Urothelium cell line (cell line): ENCODE results near the gene ID1.
"Not testable (repeated sequence)": the region's sequence is repeated elsewhere in the genome, so short reads cannot be mapped to it uniquely, and the experiment has no call there.

Source experiments
- DNase-seq: peaks from one replicate; pipeline ENCODE4 v3.0.0; 2011; ENCODE audit warnings: low spot score, mixed read lengths
- FAIRE-seq: peaks from 2 replicates; lab custom pipeline; 2011; peaks lifted over from hg19 to GRCh38; lab: Jason Lieb, UNC

ID1 gene

DNA sequence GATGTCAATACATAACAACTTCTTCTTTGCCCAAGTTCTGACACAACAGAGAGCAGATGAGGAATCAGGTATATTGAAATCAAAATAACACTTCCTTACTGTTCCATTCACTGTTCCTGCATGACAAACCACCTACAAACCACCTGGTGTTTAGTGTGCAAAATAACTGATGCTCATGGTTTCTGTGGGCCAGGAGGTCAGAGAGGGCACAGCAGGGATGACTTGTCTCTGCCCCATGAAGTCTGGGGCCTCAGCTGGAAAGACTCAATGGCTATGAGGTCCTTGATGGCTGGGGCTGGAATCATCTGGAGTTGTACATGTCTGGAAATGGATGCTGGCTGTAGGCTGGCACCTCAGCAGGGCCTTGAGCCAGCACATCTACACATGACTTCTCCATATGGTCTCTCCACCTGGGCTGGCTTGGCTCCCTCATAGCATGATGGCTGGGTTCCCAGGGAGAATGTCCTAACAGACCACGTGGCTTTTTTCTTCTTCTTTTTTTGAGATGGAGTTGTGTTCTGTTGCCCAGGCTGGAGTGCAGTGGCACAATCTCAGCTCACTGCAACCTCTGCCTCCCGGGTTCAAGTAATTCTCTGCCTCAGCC, 25.2 kb downstream of the ID1 start:
- DNase-seq (no peak), FAIRE-seq (no peak)

DNA sequence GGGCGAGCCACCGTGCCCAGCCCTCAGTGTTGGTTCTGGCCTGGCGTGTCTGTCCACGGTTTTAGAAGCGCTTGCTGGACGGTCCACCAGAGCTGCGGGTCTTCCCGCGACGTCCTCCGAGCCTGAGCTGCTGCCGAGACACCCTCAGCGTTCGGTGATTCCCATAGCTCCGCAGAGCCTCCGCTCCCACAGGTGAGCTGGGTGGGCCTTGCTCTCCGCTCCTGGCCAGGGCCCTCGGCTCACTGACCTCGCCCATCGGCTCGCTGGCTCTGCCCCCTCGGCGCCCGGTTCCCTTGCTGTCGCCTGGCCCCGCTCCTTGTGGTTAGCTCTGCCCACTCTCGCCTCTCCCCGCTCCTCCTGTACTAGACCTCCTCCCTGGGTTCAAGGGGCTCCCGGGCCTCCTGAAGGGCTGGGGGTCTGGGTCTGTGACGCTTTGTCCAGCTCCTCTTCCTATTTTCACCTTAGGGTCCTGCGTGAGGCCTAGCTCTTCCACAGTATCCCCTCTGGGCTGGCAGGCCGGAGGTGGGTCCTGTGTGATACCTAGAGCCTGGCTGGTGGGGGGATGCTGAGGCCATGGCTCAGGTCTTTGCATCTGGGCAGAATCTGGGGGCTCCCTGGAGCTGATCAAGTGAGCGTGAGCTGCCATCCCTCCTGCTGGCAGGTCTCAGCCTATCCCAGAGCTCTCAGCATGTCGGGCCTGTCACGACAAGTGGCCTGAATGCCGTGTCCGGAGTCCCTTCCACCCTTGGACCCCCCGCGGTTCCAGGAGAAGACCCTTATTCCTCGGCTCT, 27.7 kb downstream of the ID1 start:
- FAIRE-seq: no peak
- no peak for DNase-seq

DNA sequence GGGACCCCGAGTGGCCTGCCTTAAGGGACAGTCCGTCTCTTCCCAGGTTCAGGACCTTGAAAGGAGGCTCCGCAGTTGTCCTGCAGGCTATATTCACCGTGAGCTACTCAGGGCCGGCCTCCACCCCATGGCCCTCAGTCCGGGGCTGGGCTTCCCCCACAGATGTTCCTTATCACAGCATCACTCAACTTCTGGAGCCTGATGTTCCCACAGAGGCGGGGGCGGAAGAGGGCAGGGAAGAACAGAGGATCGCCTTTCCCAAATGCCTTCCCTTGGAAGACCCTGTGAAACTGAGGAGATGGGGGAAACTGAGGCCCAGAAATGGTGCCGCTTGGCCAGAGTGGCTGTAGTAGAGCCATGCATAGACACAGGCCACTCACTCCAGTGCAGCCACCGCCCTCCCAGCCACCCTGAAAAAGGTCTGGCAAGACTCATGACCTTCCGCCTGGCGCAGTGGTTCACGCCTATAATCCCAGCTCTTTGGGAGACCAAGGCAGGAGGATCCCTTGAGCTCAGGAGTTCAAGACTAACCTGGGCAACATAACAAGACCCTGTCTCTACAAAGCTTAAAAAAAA, 28.3 kb downstream of the ID1 start:
- DNase-seq (no peak), FAIRE-seq (no peak)

DNA sequence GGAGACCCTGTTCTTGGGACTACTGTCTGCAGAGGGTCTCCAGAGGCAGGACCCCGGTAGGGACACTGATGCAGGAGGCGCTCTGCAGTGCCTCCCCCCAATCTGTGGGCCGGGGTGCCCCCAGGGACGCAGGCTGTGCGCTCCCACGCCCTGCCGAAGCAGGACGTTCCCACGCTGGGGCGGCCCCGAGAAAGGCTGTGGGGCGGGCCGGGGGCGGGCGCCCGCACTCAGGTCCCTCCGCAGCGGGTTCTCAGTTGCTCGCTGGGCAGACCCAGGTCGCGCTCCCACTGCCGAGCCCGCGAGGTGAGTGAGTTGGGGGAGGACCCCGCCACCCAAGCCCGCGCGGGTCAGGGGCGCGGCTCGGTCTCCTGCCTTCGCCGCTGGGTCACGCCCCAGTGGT, 32.6 kb downstream of the ID1 start, which contains the start of gene COX4I2:
COX4I2 (plus strand) TSS at position 253 of the 400 bp plus-strand sequence. CDS start 1,106 bp downstream, outside the sequence.
- DNase-seq (no peak), FAIRE-seq (no peak)

DNA sequence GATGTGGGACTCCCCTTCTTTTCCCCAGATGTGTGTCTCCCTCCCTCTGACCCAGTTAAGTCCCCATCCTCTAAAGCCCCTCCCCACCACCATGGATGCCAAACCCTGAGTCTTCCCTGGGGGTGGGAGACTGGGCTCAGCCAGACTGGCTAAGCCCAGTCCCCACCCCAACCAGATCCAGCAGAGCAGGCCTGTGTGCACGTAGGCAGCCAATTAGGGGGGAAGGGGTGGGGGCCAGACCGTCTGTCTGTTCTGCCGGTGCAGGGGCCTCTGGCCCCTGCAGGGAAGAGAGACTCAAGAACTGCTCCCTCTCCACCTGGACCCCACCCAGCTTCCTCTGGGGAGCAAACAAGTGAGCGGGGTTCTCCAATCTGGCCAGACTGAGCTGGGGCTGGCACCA, 33.2 kb downstream of the ID1 start:
- no peak for FAIRE-seq
- no peak for DNase-seq

DNA sequence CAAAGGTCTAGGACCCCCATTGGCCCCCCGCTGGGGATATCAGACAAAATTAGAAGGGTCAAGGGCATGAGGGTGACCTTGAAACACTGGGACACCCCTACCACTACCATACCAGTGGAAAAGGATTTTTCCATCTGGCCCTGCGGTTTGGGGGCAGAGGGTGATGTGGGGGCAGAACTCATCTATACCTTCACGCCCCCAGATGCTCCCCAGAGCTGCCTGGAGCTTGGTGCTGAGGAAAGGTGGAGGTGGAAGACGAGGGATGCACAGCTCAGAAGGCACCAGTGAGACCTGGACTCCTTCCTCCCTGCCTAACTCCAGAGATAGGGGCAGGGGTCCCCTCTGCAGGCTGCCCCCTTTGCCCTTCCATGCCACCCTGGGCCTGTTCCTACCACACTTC, 33.7 kb downstream of the ID1 start:
- FAIRE-seq: no peak
- DNase-seq: no peak

DNA sequence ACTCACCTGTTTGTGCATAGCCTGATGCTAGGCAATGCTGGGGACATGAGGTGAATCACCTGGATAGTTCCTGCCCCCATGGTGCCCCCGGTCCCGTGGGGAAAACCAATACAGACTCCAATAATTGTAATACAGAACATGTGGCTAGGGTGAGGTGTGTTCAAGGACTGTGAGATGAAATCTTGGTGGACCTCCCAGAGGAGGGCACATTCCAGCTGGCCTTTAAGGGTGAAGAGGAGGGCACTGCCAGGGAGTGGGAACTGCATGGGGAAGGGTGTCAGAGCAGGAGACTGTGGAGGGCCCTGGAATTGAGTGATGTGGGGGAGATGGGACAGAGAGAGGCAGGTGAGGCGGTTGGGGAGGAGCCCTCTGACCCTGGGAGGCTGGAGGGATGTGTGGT, 35.2 kb downstream of the ID1 start:
- no peak for FAIRE-seq

DNA sequence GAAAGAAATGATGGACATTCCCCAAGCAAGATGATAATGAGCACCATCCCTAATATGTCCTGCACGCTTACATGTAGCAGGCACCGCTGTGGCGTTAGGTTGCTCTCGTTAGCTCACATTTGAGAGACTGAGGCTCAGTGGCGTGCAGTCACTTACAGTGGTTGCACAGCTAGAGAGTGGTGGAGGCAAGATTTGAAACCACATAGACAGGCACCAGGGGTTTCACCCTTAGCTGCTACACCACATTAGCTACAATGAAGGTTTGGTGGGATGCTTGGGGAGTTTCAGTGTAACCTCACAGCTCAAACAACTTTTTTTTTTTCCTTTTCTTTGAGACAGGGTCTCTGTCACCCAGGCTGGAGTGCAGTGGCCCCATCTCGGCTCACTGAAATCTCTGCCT, 36.3 kb downstream of the ID1 start:
- FAIRE-seq: no peak
- no peak for DNase-seq

More for the DNA sequence above, 35.2 kb downstream of the ID1 start:
- DNase-seq: no peak

DNA sequence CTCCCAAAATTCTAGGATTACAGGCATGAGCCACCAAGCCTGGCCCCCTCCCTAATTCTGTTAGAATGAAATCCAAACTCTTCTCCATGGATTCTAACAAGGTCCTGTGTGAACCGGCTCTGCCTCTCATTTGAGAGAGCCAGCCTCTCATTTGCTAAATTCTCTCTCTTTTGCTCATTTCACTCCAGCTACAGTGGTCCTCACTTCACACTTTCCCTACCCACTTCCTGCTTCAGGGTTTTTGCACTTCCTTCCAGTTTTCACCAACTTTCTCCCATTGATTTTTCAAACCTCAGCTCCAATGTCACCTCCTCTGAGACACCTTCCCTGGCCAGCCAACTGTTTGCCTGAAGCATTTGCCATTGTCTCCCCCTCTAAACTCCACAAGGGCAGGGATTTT, 37.7 kb downstream of the ID1 start:
- DNase-seq (no peak), FAIRE-seq (no peak)

DNA sequence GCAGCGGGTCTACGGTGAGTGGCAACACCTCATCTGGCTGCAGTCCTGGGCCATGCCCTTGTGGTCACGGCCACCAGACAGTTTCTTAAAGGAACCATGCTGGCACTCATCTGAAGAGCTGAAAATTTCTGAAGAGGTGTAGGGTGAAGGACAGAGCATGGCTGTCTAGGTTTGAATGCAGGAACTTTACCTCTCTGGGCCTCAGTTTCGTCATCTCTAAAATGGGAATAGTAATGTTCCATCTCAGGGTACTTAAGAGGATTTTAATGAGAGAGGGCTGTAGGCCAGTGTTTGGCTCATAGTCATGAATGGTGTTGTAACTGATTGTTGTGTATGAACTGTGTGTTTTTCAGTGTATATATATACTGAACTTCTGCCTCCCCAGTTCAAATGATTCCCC, 38.4 kb downstream of the ID1 start:
- DNase-seq: no peak
- FAIRE-seq: no peak

DNA sequence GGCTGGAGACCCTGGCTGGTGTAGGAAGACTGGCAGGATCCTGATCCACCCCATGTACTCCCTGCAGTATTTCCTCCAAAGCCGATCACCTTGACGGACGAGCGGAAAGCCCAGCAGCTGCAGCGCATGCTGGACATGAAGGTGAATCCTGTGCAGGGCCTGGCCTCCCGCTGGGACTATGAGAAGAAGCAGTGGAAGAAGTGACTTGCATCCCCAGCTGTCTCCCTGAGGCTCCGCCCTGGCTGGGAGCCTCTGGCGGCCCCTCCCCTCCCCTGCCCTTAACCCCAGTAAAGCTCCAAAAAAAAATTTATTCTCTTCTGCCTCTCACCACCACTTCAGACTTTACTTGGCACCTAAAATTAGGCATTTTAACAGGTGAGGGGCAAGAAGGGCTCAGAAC, 39.6 kb downstream of the ID1 start:
- DNase-seq (no peak), FAIRE-seq (no peak)

DNA sequence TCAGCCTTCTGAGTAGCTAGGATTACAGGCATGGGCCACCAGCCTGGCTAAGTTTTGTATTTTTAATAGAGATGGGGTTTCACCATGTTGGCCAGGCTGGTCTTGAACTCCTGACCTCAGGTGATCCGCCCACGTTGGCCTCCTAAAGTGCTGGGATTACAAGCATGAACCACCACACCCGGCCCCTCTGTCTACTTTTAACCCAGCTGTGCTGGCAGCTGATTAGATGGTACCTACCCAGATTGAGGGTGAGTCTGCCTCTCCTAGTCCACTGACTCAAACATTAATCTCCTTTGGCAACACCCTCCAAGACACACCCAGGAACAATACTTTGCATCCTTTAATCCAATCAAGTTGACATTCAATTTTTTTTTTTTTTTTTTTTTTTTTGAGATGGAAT, 43.0 kb downstream of the ID1 start:
- not testable (repeated sequence) for FAIRE-seq, DNase-seq

DNA sequence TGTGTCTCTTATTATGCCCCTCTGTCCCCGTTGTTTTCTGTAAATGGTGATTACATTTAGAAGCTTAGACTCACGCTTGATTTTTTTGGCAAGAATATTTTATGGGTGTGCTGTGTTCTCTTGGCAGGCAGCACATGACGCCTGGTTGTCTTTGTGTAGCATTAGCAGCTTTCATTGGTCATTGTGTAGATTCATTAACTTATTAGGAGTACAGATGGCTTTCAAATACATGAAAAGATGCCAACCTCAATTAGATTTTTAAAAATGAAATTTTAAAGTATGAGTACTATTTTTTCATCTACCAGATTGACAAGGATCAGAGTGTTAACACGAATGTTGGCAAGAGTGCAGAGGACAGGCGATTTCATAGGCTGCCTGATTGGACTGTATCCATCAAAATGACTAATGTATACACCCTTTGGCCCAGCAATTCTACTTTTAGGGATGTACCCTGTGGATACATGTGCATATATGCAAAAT, 47.9 kb downstream of the ID1 start:
- no peak for DNase-seq
- no peak for FAIRE-seq

DNA sequence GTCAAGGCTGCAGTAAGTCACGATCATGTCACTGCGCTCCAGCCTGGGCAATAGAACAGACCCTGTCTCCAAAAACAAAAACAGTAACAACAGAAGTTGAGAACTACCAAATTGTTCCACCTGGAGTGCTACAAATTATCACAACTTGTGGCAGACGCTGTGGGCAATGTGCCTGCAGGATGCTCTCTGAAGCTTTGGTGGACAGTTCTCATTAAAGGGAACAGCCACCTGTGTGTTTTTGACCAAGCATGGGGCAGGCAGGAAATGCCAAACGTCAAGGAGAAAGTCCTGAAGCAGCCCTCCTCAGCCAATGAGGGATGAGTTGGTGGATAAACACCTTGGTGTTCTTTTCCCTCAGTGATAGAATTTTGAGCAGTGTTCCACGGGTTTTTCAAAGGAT, 48.5 kb downstream of the ID1 start:
- DNase-seq (no peak), FAIRE-seq (no peak)

DNA sequence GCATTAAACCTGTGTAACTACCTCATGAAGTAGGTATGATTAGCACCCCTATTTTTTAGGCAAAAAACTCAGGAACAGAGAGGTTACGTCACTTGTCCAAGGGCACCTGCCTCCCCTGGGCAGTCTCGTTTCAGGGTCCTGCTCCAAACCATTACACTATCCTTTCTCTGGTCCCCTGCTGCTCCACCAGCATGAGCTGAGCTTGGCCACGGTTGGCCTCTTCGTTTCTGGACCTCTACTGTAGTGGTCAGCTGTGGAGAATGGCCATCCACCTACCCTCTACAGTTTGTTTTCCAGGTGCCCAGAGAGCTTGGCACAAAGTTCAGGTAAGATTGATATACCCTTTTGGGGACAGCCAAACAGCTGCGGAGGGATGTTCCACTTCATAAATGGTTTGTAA, 49.4 kb downstream of the ID1 start:
- FAIRE-seq: no peak
- no peak for DNase-seq
